ENCODE measurements around the gene MRTO4.
"Not testable (repeated sequence)": the region's sequence is repeated elsewhere in the genome, so short reads cannot be mapped to it uniquely, and the experiment has no call there.

MRTO4 gene

GRCh38 chr1:19251305-19252196 lies at the start of gene MRTO4, which contains the start of gene EMC1:
Gene MRTO4, plus strand, starts transcription at chr1:19251805. Its CDS starts 31 bp downstream, at chr1:19251836.
Gene EMC1, minus strand, starts transcription at chr1:19251524. Its CDS starts 15 bp downstream, at chr1:19251509.
- peak; percentile 83 for DNase-seq (ENCODE audit: low spot score)

GRCh38 chr1:19202396-19202795 lies 49.2 kb upstream of the MRTO4 start:
- DNase-seq (ENCODE audit: low spot score): no peak

- no peak for DNase-seq (ENCODE audit: low spot score)
Measured at GRCh38 chr1:19203440-19203839, 48.2 kb upstream of the MRTO4 start.

- DNase-seq (ENCODE audit: low spot score): peak; percentile 23
Measured at GRCh38 chr1:19204446-19205266, 46.9 kb upstream of the MRTO4 start.

- DNase-seq (ENCODE audit: low spot score): no peak
Measured at GRCh38 chr1:19205403-19205802, 46.2 kb upstream of the MRTO4 start.

- DNase-seq (ENCODE audit: low spot score): no peak
Measured at GRCh38 chr1:19205845-19206244, 45.8 kb upstream of the MRTO4 start.

GRCh38 chr1:19206947-19207346 lies 44.7 kb upstream of the MRTO4 start:
- no peak for DNase-seq (ENCODE audit: low spot score)

GRCh38 chr1:19208710-19209438 lies 42.7 kb upstream of the MRTO4 start:
- peak; percentile 15 for DNase-seq (ENCODE audit: low spot score)

GRCh38 chr1:19209439-19209989 lies 42.1 kb upstream of the MRTO4 start:
- peak; percentile 23 for DNase-seq (ENCODE audit: low spot score)

GRCh38 chr1:19209990-19210771 lies 41.4 kb upstream of the MRTO4 start, which contains the start of gene UBR4:
Gene UBR4, minus strand, starts transcription at chr1:19210266. Its CDS starts 18 bp downstream, at chr1:19210248.
- DNase-seq (ENCODE audit: low spot score): peak; percentile 90

- DNase-seq (ENCODE audit: low spot score): no peak
Measured at GRCh38 chr1:19210772-19211549, 40.6 kb upstream of the MRTO4 start.

- no peak for DNase-seq (ENCODE audit: low spot score)
Measured at GRCh38 chr1:19212167-19212566, 39.4 kb upstream of the MRTO4 start.

GRCh38 chr1:19213580-19213979 lies 38.0 kb upstream of the MRTO4 start:
- DNase-seq (ENCODE audit: low spot score): no peak

GRCh38 chr1:19216585-19216984 lies 35.0 kb upstream of the MRTO4 start:
- not testable (repeated sequence) for DNase-seq (ENCODE audit: low spot score)

- DNase-seq (ENCODE audit: low spot score): no peak
Measured at GRCh38 chr1:19219451-19219850, 32.2 kb upstream of the MRTO4 start.

- no peak for DNase-seq (ENCODE audit: low spot score)
Measured at GRCh38 chr1:19220080-19220846, 31.3 kb upstream of the MRTO4 start.

GRCh38 chr1:19220991-19221390 lies 30.6 kb upstream of the MRTO4 start:
- no peak for DNase-seq (ENCODE audit: low spot score)

- DNase-seq (ENCODE audit: low spot score): no peak
Measured at GRCh38 chr1:19222573-19222972, 29.0 kb upstream of the MRTO4 start.

Measured in kidney capillary endothelial cell (primary cell).